Measurements from ENCODE around the gene ENTPD8. TPM values are rescaled to one million over a fixed set of nuclear protein-coding genes. Genes with fewer than 3 reads are reported as not detected.

The ENTPD8 gene
- total and polyA plus RNA-seq, 10 of the 15 experiments (the other 5 are each of a cell fraction or from before 2014, with no cell fraction given): not detected

GRCh38 chr9:137396634-137397367, 44.4 kb downstream of the ENTPD8 start:
- TF ChIP-seq SUZ12 (IDR thresholded peaks at IDR 0.05; ENCODE audit: unreplicated experiment) (no peak), ZNF384 (IDR thresholded peaks at IDR 0.05; ENCODE audit: borderline replicate concordance, low read depth, low read length) (no peak), CUX1 (IDR thresholded peaks at IDR 0.05; ENCODE audit: insufficient replicate concordance, low read depth, low read length) (no peak), POLR2AphosphoS5 (IDR thresholded peaks at IDR 0.05; ENCODE audit: low read length) (no peak), SP1 (IDR thresholded peaks at IDR 0.05; ENCODE audit: low read depth, low read length) (no peak), NFXL1 (IDR thresholded peaks at IDR 0.05; ENCODE audit: borderline replicate concordance) (no peak)
- DNase-seq (ENCODE audit: low read depth, low spot score) (no peak), FAIRE-seq (no peak), ATAC-seq (no peak)
- in situ Hi-C loops (cut with MboI): no loop called here
- POLR2A ChIA-PET: no interaction called here
- no peaks in the 10 kb centered on the region for H4K20me1 ChIP-seq (ENCODE audit: control insufficient read depth, insufficient read depth)
- no peak overlapping the region for H2AFZ ChIP-seq (ENCODE audit: control insufficient read depth, low read depth, low read length)
- SMC1A ChIA-PET (ENCODE audit: uncharacterized antibody, unreplicated experiment): no interaction called here
- 89% methylated on average over 26 of the region's 26 CpGs for WGBS (ENCODE audit: insufficient coverage, insufficient replicate concordance, low lambda C conversion rate, missing lambda C conversion rate)
- RAD21 ChIA-PET (ENCODE audit: unreplicated experiment): no interaction called here
- CTCF ChIA-PET: no interaction called here
- no peaks in the 10 kb centered on the region; a peak in 1 of 4 replicates for H3K36me3 ChIP-seq (ENCODE audit: control insufficient read depth in 2 of 2, insufficient read depth in 2 of 2, low read length in 1 of 2)
- H3K4me1 ChIP-seq (ENCODE audit: control insufficient read depth, insufficient read depth, low read length): no peaks in the 10 kb centered on the region; the same call in 1 of the 2 replicates
- H3K79me2 ChIP-seq (ENCODE audit: control insufficient read depth, insufficient read depth, low read length): no peaks in the 10 kb centered on the region
- H3K9ac ChIP-seq (ENCODE audit: control insufficient read depth, insufficient read depth, low read length): no peak overlapping the region
- H3K4me3 ChIP-seq: no peak overlapping the region
- H3K9me3 ChIP-seq (replicated peaks; ENCODE audit: control insufficient read depth, insufficient read depth, low read length): peaks cover 16% of the 10 kb centered on the region
- no peak overlapping the region for H3K27ac ChIP-seq (ENCODE audit: control insufficient read depth, insufficient read depth)
- H3K27me3 ChIP-seq (replicated peaks in 1 of 2; ENCODE audit: control insufficient read depth in 2 of 2, insufficient read depth in 2 of 2, low read length in 1 of 2): no peaks in the 10 kb centered on the region
- no TSS peak for BruUV-seq (replicated peaks)
- intact Hi-C loops (cut with micrococcal nuclease; ENCODE audit: unreplicated experiment): no loop called here
- no peak overlapping the region for H3K4me2 ChIP-seq (ENCODE audit: control insufficient read depth, insufficient read depth)
